Parathyroid adenoma (tissue), 2 donors: Measurements from ENCODE around the gene PIP4K2A.
"Not testable (repeated sequence)": the region's sequence is repeated elsewhere in the genome, so short reads cannot be mapped to it uniquely, and the experiment has no call there.

ENCODE experiments used
- H2AFZ ChIP-seq: fragments of 300-600 bp; sonication (generic); one replicate; pipeline ENCODE4 v1.7.0; 2017; ENCODE audit warnings: antibody characterized with exemption, mild to moderate bottlenecking
- H3K27ac ChIP-seq: fragments of 300-600 bp; sonication (generic); one replicate; pipeline ENCODE4 v1.7.0; 2017
- H3K27me3 ChIP-seq: fragments of 300-600 bp; sonication (generic); one replicate; pipeline ENCODE4 v1.7.0; 2017; ENCODE audit warnings: low read length; ENCODE audit not compliant: control insufficient read depth, insufficient read depth
- H3K36me3 ChIP-seq: fragments of 300-600 bp; sonication (generic); one replicate; pipeline ENCODE4 v1.7.0; 2017; ENCODE audit warnings: low read length; ENCODE audit not compliant: control insufficient read depth, insufficient read depth
- H3K4me1 ChIP-seq: fragments of 300-600 bp; sonication (generic); one replicate; pipeline ENCODE4 v1.7.0; 2017; ENCODE audit warnings: control low read depth
- H3K4me2 ChIP-seq: fragments of 300-600 bp; sonication (generic); one replicate; pipeline ENCODE4 v1.7.0; 2017; ENCODE audit warnings: low read length
- H3K4me3 ChIP-seq: fragments of 300-600 bp; sonication (generic); one replicate; pipeline ENCODE4 v1.7.0; 2017; ENCODE audit warnings: low read depth, low read length
- H3K79me2 ChIP-seq: fragments of 300-600 bp; sonication (generic); one replicate; pipeline ENCODE4 v1.7.0; 2017; ENCODE audit warnings: control low read depth
- H3K9ac ChIP-seq: fragments of 300-600 bp; sonication (generic); one replicate; pipeline ENCODE4 v1.7.0; 2017; ENCODE audit warnings: mild to moderate bottlenecking
- H3K9me3 ChIP-seq: fragments of 300-600 bp; sonication (generic); one replicate; pipeline ENCODE4 v1.7.0; 2017; ENCODE audit warnings: low read length; ENCODE audit not compliant: control insufficient read depth
- TF ChIP-seq, protein P1 (sequence below): fragments of 300-600 bp; sonication (generic); IDR thresholded peaks from one replicate; pipeline ENCODE4 v1.7.0; 2017; ENCODE audit warnings: antibody characterized with exemption, mild to moderate bottlenecking
- donor health status: primary hyperparathyroidism.

PIP4K2A gene

DNA sequence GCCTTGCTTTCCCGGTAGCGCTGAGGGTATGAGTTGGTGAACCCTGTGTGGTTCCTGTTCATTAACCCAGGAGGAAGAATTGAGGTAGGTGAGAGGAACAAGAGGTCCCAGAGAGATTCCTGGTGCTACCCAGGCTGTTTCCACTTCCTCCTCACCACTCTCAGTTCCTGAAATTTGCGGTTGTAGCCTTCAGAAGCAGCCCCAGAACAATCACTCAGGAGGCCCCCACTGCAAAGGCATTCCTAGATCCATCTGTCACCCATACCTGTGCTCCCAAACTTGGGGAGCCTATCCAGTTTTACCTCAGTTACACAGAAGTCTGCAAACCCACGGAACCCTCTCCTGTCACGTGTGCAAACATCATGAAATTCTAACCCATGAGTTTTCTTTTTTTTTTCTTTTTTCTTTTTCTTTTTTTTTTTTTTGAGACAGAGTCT lies 9.0 kb upstream of the PIP4K2A start:
- Histone ChIP-seq H3K4me3 (no peak overlapping the region), H3K36me3 (no peaks in the 10 kb centered on the region), H3K79me2 (no peaks in the 10 kb centered on the region), H3K27me3 (no peaks in the 10 kb centered on the region), H3K4me1 (no peaks in the 10 kb centered on the region), H2AFZ (no peak overlapping the region), H3K9ac (no peak overlapping the region), H3K4me2 (no peak overlapping the region), H3K9me3 (no peaks in the 10 kb centered on the region), H3K27ac (no peak overlapping the region)
- TF ChIP-seq, protein P1, sequence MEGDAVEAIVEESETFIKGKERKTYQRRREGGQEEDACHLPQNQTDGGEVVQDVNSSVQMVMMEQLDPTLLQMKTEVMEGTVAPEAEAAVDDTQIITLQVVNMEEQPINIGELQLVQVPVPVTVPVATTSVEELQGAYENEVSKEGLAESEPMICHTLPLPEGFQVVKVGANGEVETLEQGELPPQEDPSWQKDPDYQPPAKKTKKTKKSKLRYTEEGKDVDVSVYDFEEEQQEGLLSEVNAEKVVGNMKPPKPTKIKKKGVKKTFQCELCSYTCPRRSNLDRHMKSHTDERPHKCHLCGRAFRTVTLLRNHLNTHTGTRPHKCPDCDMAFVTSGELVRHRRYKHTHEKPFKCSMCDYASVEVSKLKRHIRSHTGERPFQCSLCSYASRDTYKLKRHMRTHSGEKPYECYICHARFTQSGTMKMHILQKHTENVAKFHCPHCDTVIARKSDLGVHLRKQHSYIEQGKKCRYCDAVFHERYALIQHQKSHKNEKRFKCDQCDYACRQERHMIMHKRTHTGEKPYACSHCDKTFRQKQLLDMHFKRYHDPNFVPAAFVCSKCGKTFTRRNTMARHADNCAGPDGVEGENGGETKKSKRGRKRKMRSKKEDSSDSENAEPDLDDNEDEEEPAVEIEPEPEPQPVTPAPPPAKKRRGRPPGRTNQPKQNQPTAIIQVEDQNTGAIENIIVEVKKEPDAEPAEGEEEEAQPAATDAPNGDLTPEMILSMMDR, result no peak

DNA sequence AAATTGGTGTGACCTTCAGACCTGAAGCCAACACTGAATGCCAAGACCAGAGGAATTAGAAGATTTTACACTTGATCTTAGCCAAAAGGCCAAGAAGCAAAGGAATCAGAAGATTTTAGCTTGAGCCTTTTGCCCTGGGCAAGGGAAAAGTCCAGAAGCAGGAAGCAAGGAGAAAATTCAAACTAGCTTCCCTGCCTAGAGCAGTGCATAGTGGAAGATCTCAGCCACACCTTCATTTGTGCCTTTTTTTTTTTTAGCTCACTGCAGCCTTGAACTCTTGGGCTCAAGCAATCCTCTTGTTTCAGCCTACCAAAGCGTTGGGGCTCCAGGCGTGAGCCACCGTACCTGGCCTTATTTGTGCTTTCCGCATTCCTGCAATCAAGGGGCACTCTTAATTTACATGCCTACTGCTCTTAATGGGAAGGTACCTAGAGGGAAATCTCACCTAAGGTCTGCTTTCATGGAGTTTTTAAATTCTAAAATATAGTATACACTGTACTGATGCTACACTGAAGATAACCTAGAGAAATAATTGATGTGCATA lies 8.3 kb upstream of the PIP4K2A start:
- H3K4me3 ChIP-seq, result no peak overlapping the region
- no peaks in the 10 kb centered on the region for H3K36me3 ChIP-seq
- H3K9ac ChIP-seq, result no peak overlapping the region
- H3K4me1 ChIP-seq, result no peaks in the 10 kb centered on the region
- H3K79me2 ChIP-seq, result no peaks in the 10 kb centered on the region
- H3K9me3 ChIP-seq, result no peaks in the 10 kb centered on the region
- no peak overlapping the region for H3K4me2 ChIP-seq
- H2AFZ ChIP-seq, result no peak overlapping the region
- no peaks in the 10 kb centered on the region for H3K27me3 ChIP-seq
- no peak overlapping the region for H3K27ac ChIP-seq
- TF ChIP-seq, protein P1, result no peak

DNA sequence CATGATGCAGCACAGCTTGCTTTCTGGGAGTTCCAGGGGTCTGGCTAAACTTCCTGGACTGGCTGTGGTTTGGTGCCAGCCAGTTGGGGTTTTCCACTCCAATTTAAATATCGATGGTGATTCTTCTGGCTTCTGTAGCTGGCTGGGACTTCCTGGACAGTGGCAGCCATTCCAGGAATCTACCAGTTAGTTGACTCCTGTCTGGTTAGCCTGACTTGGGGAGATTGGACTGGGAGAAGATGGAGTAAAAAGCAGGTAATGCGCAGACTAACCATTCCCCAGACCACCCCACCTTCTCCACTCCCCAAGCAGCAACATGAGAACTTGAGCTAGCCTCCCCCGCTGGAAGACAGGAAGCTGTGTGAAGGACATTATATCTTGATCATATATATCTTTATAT lies 6.3 kb upstream of the PIP4K2A start:
- H3K9me3 ChIP-seq, result no peaks in the 10 kb centered on the region
- H3K27me3 ChIP-seq, result no peaks in the 10 kb centered on the region
- no peaks in the 10 kb centered on the region for H3K36me3 ChIP-seq
- no peaks in the 10 kb centered on the region for H3K79me2 ChIP-seq
- no peak overlapping the region for H2AFZ ChIP-seq
- H3K4me1 ChIP-seq, result no peaks in the 10 kb centered on the region
- no peak overlapping the region for H3K4me3 ChIP-seq
- H3K4me2 ChIP-seq, result no peak overlapping the region
- H3K9ac ChIP-seq, result no peak overlapping the region
- TF ChIP-seq, protein P1, result no peak
- H3K27ac ChIP-seq, result no peak overlapping the region

DNA sequence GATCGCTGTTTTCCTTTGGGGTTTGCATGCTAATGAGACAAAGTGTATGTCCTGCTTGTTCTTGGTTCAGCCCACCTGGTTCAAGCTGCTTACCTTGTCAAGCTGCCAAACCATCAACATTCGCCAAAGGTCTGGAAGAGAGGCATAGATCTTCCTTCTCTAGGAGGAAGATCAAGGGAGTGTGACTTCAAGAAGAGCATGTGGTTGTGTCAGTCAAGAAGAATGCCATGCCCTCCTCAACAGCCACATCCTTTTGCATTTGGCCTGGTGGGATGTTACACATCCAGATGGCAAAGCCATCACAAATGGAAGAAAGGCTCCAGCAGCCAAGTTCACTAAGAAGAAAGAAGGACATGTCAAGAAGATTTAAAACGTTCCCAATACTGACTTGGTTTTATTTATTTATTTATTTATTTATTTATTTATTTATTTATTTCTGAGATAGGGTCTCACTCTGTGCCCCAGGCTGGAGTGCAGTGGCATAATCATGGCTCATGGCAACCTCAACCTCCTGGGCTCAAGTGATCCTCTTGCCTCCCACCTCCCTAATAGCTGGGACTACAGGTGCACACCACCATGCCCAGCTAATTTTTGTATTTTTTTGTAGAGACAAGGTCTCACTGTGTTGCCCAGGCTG lies 5.1 kb upstream of the PIP4K2A start:
- H3K27ac ChIP-seq, result no peak overlapping the region

DNA sequence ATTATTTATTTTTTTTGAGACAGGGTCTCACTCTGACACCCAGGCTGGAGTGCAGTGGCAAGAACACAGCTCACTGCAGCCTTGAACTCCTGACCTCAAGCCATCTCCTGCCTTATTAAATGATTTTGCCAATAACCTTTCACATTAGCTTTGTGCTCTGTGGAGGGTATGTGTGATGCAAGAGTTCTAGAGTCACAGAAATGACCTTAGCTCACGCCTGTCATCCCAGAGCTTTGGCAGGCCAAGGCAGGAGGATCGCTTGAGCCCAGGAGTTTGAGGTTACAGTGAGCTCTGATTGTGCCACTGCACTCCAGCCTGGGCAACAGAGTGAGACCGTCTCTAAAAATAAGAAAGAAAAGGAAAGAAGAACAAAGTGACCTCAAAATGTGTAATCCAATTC lies 4.3 kb upstream of the PIP4K2A start:
- H3K79me2 ChIP-seq, H3K36me3 ChIP-seq, H3K4me3 ChIP-seq, H3K9ac ChIP-seq, H3K4me1 ChIP-seq, H3K27ac ChIP-seq, H3K27me3 ChIP-seq, H3K4me2 ChIP-seq, H3K9me3 ChIP-seq, H2AFZ ChIP-seq: not testable (repeated sequence)

More for the DNA sequence above, 5.1 kb upstream of the PIP4K2A start:
- H3K4me3 ChIP-seq, result no peak overlapping the region
- H2AFZ ChIP-seq, result no peak overlapping the region
- H3K9me3 ChIP-seq, result no peaks in the 10 kb centered on the region
- H3K79me2 ChIP-seq, result no peaks in the 10 kb centered on the region
- no peak overlapping the region for H3K4me2 ChIP-seq
- H3K36me3 ChIP-seq, result no peaks in the 10 kb centered on the region
- H3K4me1 ChIP-seq, result no peaks in the 10 kb centered on the region
- TF ChIP-seq, protein P1, result no peak
- no peaks in the 10 kb centered on the region for H3K27me3 ChIP-seq
- no peak overlapping the region for H3K9ac ChIP-seq
